Upper lobe of right lung (tissue), 1 donor: ENCODE measurements around the gene ATP5ME. TPM values are rescaled to one million over a fixed set of nuclear protein-coding genes. Genes with fewer than 3 reads are reported as not detected.

ENCODE experiments used
- ATAC-seq: fragments of 200-7000 bp; cut with Tn5 transposase; one replicate; pipeline ENCODE4 v1.9.1; 2020; ENCODE audit warnings: mild to moderate bottlenecking, moderate library complexity
- DNase-seq: peaks from one replicate; pipeline ENCODE4 v3.0.0-alpha.2; 2020
- H3K27ac ChIP-seq: fragments of 200-600 bp; one replicate; pipeline ENCODE4 v1.8.0; 2022
- H3K27me3 ChIP-seq: fragments of 200-600 bp; one replicate; pipeline ENCODE4 v1.8.0; 2022; ENCODE audit warnings: mild to moderate bottlenecking
- H3K36me3 ChIP-seq: fragments of 200-600 bp; one replicate; pipeline ENCODE4 v1.8.0; 2022
- H3K4me1 ChIP-seq: fragments of 200-600 bp; one replicate; pipeline ENCODE4 v1.8.0; 2022
- H3K4me3 ChIP-seq: fragments of 200-600 bp; one replicate; pipeline ENCODE4 v1.8.0; 2022; ENCODE audit warnings: mild to moderate bottlenecking
- H3K9me3 ChIP-seq: fragments of 200-600 bp; one replicate; pipeline ENCODE4 v1.8.0; 2022
- CTCF ChIP-seq: fragments of 200-600 bp; IDR thresholded peaks from one replicate; pipeline ENCODE4 v1.8.0; 2022; ENCODE audit warnings: antibody characterized with exemption
- intact Hi-C: fragments of 100-400 bp; cut with DNase I; formaldehyde crosslinking; loops from one replicate; pipeline ENCODE4 v1.11.0; 2022
- total RNA-seq: library from RNA; stranded (reverse); fragmentation: NEBNext Ultra II Directional; extraction: Animal tissue kit (Norgen Biotek cat#: 25700); gene quantifications from one replicate; pipeline ENCODE4 v1.2.1, GENCODE V29; 2021
- donor health status: DM: no; HTN: yes; CAD: no; lungs with severe emphysema.

ATP5ME gene
- total RNA-seq, 1 donor from 2014 or later = 167 TPM

- peak overlapping the region; percentile 67 for H3K4me3 ChIP-seq
- TF ChIP-seq CTCF = no peak
- intact Hi-C loops = no loop called here
- H3K4me1 ChIP-seq = peaks cover 35% of the 10 kb centered on the region
- H3K9me3 ChIP-seq = no peaks in the 10 kb centered on the region
- H3K27me3 ChIP-seq = no peaks in the 10 kb centered on the region
- no peaks in the 10 kb centered on the region for H3K36me3 ChIP-seq
- peak; percentile 83 for ATAC-seq
- H3K27ac ChIP-seq = peak overlapping the region; percentile 88
- DNase-seq = peak; percentile 93
Observed at GRCh38 chr4:687048-687970, 13.2 kb upstream of the ATP5ME start.

GRCh38 chr4:686413-687040, 12.5 kb upstream of the ATP5ME start:
- TF ChIP-seq CTCF = no peak
- DNase-seq (peak; percentile 67), ATAC-seq (no peak)
- no peaks in the 10 kb centered on the region for H3K36me3 ChIP-seq
- intact Hi-C loops = no loop called here
- H3K4me1 ChIP-seq = peaks cover 35% of the 10 kb centered on the region
- H3K4me3 ChIP-seq = peak overlapping the region; percentile 67
- H3K9me3 ChIP-seq = no peaks in the 10 kb centered on the region
- no peaks in the 10 kb centered on the region for H3K27me3 ChIP-seq
- H3K27ac ChIP-seq = peak overlapping the region; percentile 42

- intact Hi-C loops = no loop called here
- Histone ChIP-seq H3K36me3 (no peaks in the 10 kb centered on the region), H3K27ac (no peak overlapping the region), H3K4me1 (peaks cover 40% of the 10 kb centered on the region), H3K4me3 (no peak overlapping the region), H3K9me3 (no peaks in the 10 kb centered on the region), H3K27me3 (no peaks in the 10 kb centered on the region)
- TF ChIP-seq CTCF = no peak
- ATAC-seq = no peak
- no peak for DNase-seq
Observed at GRCh38 chr4:685679-686412, 11.8 kb upstream of the ATP5ME start.

- H3K27ac ChIP-seq = no peak overlapping the region
- TF ChIP-seq CTCF = no peak
- H3K36me3 ChIP-seq = no peaks in the 10 kb centered on the region
- DNase-seq = no peak
- no peak for ATAC-seq
- peaks cover 44% of the 10 kb centered on the region for H3K4me1 ChIP-seq
- no peaks in the 10 kb centered on the region for H3K27me3 ChIP-seq
- intact Hi-C loops = no loop called here
- H3K4me3 ChIP-seq = no peak overlapping the region
- H3K9me3 ChIP-seq = no peaks in the 10 kb centered on the region
Observed at GRCh38 chr4:684623-685327, 10.7 kb upstream of the ATP5ME start.

- Histone ChIP-seq H3K4me1 (peaks cover 38% of the 10 kb centered on the region), H3K36me3 (no peaks in the 10 kb centered on the region), H3K9me3 (no peaks in the 10 kb centered on the region), H3K27ac (no peak overlapping the region), H3K4me3 (no peak overlapping the region), H3K27me3 (no peaks in the 10 kb centered on the region)
- DNase-seq = peak; percentile 79
- TF ChIP-seq CTCF = peak; percentile 63
- peak; percentile 2 for ATAC-seq
- intact Hi-C loops = no loop called here
Observed at GRCh38 chr4:683982-684622, 10.0 kb upstream of the ATP5ME start.
